ENCODE results near the gene HTRA3. TPM values are rescaled to one million over a fixed set of nuclear protein-coding genes. Genes with fewer than 3 reads are reported as not detected.
A peak's percentile ranks its signal among the peaks of the same experiment; 100 is the strongest.

HTRA3 gene
- total RNA-seq, 1 donor from 2014 or later, result 35.2 TPM

DNA sequence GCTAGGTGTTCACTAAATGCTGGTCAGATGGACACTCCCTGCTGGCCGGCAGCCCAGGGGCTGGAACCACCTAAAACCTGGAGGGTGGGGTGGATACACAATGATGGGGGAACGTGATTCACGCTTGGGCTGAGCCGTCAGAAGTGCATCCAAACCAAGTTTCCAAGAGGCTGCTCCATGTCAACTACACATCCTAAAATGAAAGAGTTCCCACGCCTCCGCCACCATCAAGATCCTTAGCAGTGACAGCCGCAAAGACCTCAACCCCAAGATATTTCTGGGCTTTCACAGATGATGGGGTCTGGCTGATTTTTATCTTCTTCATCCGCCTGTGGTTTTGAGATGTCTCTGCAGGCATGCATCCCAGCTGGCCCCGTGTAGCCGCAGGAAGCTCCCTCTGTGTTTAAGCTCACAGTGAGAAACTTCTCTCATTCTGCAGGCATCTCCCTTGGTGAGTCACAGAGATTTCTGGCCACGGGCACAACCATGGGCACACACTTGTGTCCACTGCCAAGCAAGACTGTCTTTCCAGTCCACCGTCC lies 84.4 kb downstream of the HTRA3 start:
- H3K4me3 Mint-ChIP-seq (ENCODE audit: unreplicated experiment), result peak overlapping the region; percentile 21
- Histone ChIP-seq H3K4me3 (ENCODE audit: insufficient read depth, low read depth, low read length) (no peak overlapping the region), H2AFZ (ENCODE audit: low read depth, low read length) (no peak overlapping the region), H3K27ac (ENCODE audit: low read depth, low read length) (peak overlapping the region; percentile 51), H3K27me3 (ENCODE audit: insufficient read depth, low read length) (peaks cover 10% of the 10 kb centered on the region), H3K79me2 (ENCODE audit: insufficient read depth, low read length) (no peaks in the 10 kb centered on the region), H3K9ac (ENCODE audit: low read length) (peak overlapping the region; percentile 4), H3K4me1 (ENCODE audit: insufficient read depth, low read length) (peaks cover 28% of the 10 kb centered on the region), H3K9me3 (ENCODE audit: insufficient read depth, low read depth, low read length) (no peaks in the 10 kb centered on the region), H4K20me1 (ENCODE audit: insufficient read depth, low read length) (no peaks in the 10 kb centered on the region), H3K36me3 (ENCODE audit: insufficient read depth, low read length) (no peaks in the 10 kb centered on the region), H3K4me2 (ENCODE audit: low read length) (peak overlapping the region; percentile 23)
- peak overlapping the region; percentile 85 for H3K27ac Mint-ChIP-seq (ENCODE audit: unreplicated experiment)
- no peak for TF ChIP-seq EZH2 (IDR thresholded peaks at IDR 0.05; ENCODE audit: insufficient read depth, low read length)
- TF ChIP-seq, protein P1, sequence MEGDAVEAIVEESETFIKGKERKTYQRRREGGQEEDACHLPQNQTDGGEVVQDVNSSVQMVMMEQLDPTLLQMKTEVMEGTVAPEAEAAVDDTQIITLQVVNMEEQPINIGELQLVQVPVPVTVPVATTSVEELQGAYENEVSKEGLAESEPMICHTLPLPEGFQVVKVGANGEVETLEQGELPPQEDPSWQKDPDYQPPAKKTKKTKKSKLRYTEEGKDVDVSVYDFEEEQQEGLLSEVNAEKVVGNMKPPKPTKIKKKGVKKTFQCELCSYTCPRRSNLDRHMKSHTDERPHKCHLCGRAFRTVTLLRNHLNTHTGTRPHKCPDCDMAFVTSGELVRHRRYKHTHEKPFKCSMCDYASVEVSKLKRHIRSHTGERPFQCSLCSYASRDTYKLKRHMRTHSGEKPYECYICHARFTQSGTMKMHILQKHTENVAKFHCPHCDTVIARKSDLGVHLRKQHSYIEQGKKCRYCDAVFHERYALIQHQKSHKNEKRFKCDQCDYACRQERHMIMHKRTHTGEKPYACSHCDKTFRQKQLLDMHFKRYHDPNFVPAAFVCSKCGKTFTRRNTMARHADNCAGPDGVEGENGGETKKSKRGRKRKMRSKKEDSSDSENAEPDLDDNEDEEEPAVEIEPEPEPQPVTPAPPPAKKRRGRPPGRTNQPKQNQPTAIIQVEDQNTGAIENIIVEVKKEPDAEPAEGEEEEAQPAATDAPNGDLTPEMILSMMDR (IDR thresholded peaks at IDR 0.05; ENCODE audit: insufficient read depth, low read depth, low read length), result no peak
- peaks cover 20% of the 10 kb centered on the region for H3K4me1 Mint-ChIP-seq (ENCODE audit: low read depth, unreplicated experiment)
- no peak for FAIRE-seq
- no peaks in the 10 kb centered on the region for H3K27me3 Mint-ChIP-seq (ENCODE audit: low read depth, unreplicated experiment)
- no peaks in the 10 kb centered on the region for H3K36me3 Mint-ChIP-seq (ENCODE audit: low read depth, unreplicated experiment)
- no peaks in the 10 kb centered on the region for H3K9me3 Mint-ChIP-seq (ENCODE audit: unreplicated experiment)
- DNase-seq (ENCODE audit: low read depth), result peak; percentile 90

DNA sequence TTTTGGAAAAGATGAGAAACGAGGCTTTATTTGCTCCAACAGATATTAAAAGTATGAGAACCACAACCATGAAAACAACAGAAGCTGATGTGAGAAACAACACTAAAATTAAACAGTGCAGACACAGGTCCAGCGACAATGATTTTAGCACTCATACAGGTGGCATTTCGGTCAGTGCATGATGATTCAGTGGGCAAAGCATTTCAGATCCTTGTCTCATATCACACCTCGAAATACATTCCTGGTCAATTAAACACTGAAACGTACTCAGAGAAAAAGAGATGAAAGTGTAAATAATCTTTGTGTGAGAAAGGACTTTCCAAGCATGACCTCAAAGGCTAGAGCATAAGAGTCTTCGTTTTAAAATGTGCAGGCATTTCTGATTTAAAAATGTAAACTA lies 85.8 kb downstream of the HTRA3 start:
- Histone ChIP-seq H3K4me3 (ENCODE audit: insufficient read depth, low read depth, low read length) (no peak overlapping the region), H3K79me2 (ENCODE audit: insufficient read depth, low read length) (no peaks in the 10 kb centered on the region), H4K20me1 (ENCODE audit: insufficient read depth, low read length) (no peaks in the 10 kb centered on the region), H3K4me1 (ENCODE audit: insufficient read depth, low read length) (peaks cover 28% of the 10 kb centered on the region), H2AFZ (ENCODE audit: low read depth, low read length) (no peak overlapping the region), H3K27ac (ENCODE audit: low read depth, low read length) (peak overlapping the region; percentile 51), H3K4me2 (ENCODE audit: low read length) (peak overlapping the region; percentile 21), H3K9me3 (ENCODE audit: insufficient read depth, low read depth, low read length) (no peaks in the 10 kb centered on the region), H3K36me3 (ENCODE audit: insufficient read depth, low read length) (no peaks in the 10 kb centered on the region), H3K27me3 (ENCODE audit: insufficient read depth, low read length) (peaks cover 10% of the 10 kb centered on the region), H3K9ac (ENCODE audit: low read length) (peak overlapping the region; percentile 29)
- TF ChIP-seq, protein P1 (IDR thresholded peaks at IDR 0.05; ENCODE audit: insufficient read depth, low read depth, low read length), result no peak
- TF ChIP-seq EZH2 (IDR thresholded peaks at IDR 0.05; ENCODE audit: insufficient read depth, low read length), result no peak
- Mint-ChIP-seq H3K4me1 (ENCODE audit: low read depth, unreplicated experiment) (peaks cover 20% of the 10 kb centered on the region), H3K27ac (ENCODE audit: unreplicated experiment) (peak overlapping the region; percentile 94), H3K36me3 (ENCODE audit: low read depth, unreplicated experiment) (no peaks in the 10 kb centered on the region), H3K9me3 (ENCODE audit: unreplicated experiment) (no peaks in the 10 kb centered on the region), H3K4me3 (ENCODE audit: unreplicated experiment) (no peak overlapping the region), H3K27me3 (ENCODE audit: low read depth, unreplicated experiment) (no peaks in the 10 kb centered on the region)
- FAIRE-seq, result peak; percentile 67
- DNase-seq (ENCODE audit: low read depth), result peak; percentile 74

DNA sequence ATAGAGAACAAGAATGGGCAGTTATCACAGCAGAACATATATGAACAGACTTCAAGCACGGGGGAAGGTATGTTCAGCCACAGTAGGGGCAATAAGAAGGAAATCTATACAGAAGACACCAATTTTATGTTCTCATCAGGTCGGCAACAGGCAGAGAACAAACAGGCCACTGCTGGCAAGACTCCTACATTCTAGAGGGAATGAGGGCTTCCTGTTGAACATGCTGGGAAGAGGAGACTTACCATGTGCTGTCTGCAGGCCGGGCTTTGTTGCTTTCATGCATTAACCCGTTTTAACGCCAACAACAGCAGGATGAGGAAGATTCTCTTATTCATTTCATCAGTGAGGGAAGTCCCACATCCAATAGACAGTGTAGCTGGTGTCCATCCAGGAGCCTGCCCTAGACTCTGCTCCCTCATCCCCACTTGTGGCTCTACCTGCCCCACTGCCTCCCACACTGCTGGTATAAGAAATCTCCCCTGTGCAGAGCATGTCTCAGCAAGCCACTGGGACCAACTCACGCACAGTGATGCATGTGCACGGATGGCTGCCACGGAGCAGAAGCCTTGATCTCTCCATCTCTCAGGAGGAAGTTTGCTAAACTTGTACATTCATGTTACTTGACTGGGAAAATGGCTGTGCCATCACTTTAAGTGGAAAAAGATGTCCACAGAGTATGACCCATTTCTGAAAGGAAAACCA lies 86.5 kb downstream of the HTRA3 start:
- H3K4me1 Mint-ChIP-seq (ENCODE audit: low read depth, unreplicated experiment), result peaks cover 20% of the 10 kb centered on the region
- TF ChIP-seq, protein P1 (IDR thresholded peaks at IDR 0.05; ENCODE audit: insufficient read depth, low read depth, low read length), result no peak
- TF ChIP-seq EZH2 (IDR thresholded peaks at IDR 0.05; ENCODE audit: insufficient read depth, low read length), result no peak
- no peak overlapping the region for H3K4me3 Mint-ChIP-seq (ENCODE audit: unreplicated experiment)
- peak overlapping the region; percentile 94 for H3K27ac Mint-ChIP-seq (ENCODE audit: unreplicated experiment)
- Histone ChIP-seq H3K4me2 (ENCODE audit: low read length) (peak overlapping the region; percentile 21), H3K4me3 (ENCODE audit: insufficient read depth, low read depth, low read length) (no peak overlapping the region), H3K9me3 (ENCODE audit: insufficient read depth, low read depth, low read length) (no peaks in the 10 kb centered on the region), H4K20me1 (ENCODE audit: insufficient read depth, low read length) (no peaks in the 10 kb centered on the region), H3K9ac (ENCODE audit: low read length) (peak overlapping the region; percentile 22), H3K36me3 (ENCODE audit: insufficient read depth, low read length) (no peaks in the 10 kb centered on the region), H3K79me2 (ENCODE audit: insufficient read depth, low read length) (no peaks in the 10 kb centered on the region), H3K27me3 (ENCODE audit: insufficient read depth, low read length) (peaks cover 10% of the 10 kb centered on the region), H3K27ac (ENCODE audit: low read depth, low read length) (peak overlapping the region; percentile 51), H3K4me1 (ENCODE audit: insufficient read depth, low read length) (peaks cover 28% of the 10 kb centered on the region), H2AFZ (ENCODE audit: low read depth, low read length) (no peak overlapping the region)
- H3K27me3 Mint-ChIP-seq (ENCODE audit: low read depth, unreplicated experiment), result no peaks in the 10 kb centered on the region
- DNase-seq (ENCODE audit: low read depth), result peak; percentile 45
- H3K9me3 Mint-ChIP-seq (ENCODE audit: unreplicated experiment), result no peaks in the 10 kb centered on the region
- no peak for FAIRE-seq
- no peaks in the 10 kb centered on the region for H3K36me3 Mint-ChIP-seq (ENCODE audit: low read depth, unreplicated experiment)

All from astrocyte (in vitro differentiated cells and primary cell).